HCT116 (cell line): ENCODE data around the gene IRGQ. TPM values are rescaled to one million over a fixed set of nuclear protein-coding genes. Genes with fewer than 3 reads are reported as not detected.

ENCODE experiments used
- ATAC-seq: fragments of 200-7000 bp; cut with Tn5 transposase; 2 replicates; pipeline ENCODE4 v1.9.1; 2020; ENCODE audit warnings: mild to moderate bottlenecking, moderate library complexity
- BruUV-seq: library from RNA; stranded (reverse); fragments of 400-500 nt; replicated peaks from 2 replicates; lab custom pipeline; 2021; lab: Mats Ljungman, UMichigan
- CTCF ChIA-PET: fragments of 300-600 bp; sonication (Branson Sonifier 250); formaldehyde crosslinking; loops from one replicate; lab custom pipeline; 2021; ENCODE audit warnings: antibody characterized with exemption; lab: Charles Lee
- POLR2A ChIA-PET: fragments of 300-600, 350-600 bp; sonication (Branson Sonifier 250); formaldehyde crosslinking; loops from one replicate; lab custom pipeline; 2021; ENCODE audit warnings: antibody characterized with exemption; lab: Charles Lee
- RAD21 ChIA-PET, 2 experiments: fragments of 300-600 bp; sonication (Branson Sonifier 250); formaldehyde crosslinking; loops; one replicate each; lab custom pipeline; 2023; ENCODE audit warnings: low total read pairs in 2 of 2; ENCODE audit not compliant: uncharacterized antibody in 2 of 2, unreplicated experiment in 2 of 2, low non-redundant PET in 1 of 2; lab: Charles Lee
- DNase-seq: peaks from one replicate; pipeline ENCODE4 v3.0.0-alpha.2; 2010; ENCODE audit warnings: low read depth, low spot score
- H2AFZ ChIP-seq: fragments of 200-600 bp; shearing (Covaris generic), sonication (generic); 2 replicates; pipeline ENCODE4 v1.6.1; 2017; ENCODE audit warnings: low read depth, mixed run types, mixed read lengths, antibody characterized with exemption, low read length; ENCODE audit not compliant: poor library complexity, severe bottlenecking
- H3K27ac ChIP-seq: 2 replicates; pipeline ENCODE4 v1.5.1; 2012; ENCODE audit warnings: low read depth, low read length
- H3K27me3 ChIP-seq: fragments of 200-600 bp; sonication (generic); 2 replicates; pipeline ENCODE4 v1.6.1; 2016; ENCODE audit warnings: mixed run types, low read length, mixed read lengths; ENCODE audit not compliant: insufficient read depth
- H3K36me3 ChIP-seq, 2 experiments: fragments of 200-500 bp in 1 of 2; fragments of 200-600 bp in 1 of 2; sonication (Bioruptor generic) in 1 of 2; sonication (generic) in 1 of 2; 2 replicates each; pipeline versions ENCODE4 v1.5.1 to v1.6.1; 2014 to 2016; ENCODE audit warnings: low read length in 2 of 2, inconsistent platforms in 1 of 2, mixed read lengths in 1 of 2, mixed run types in 1 of 2; ENCODE audit not compliant: insufficient read depth in 2 of 2, control insufficient read depth in 1 of 2
- H3K4me1 ChIP-seq, 2 experiments: fragments of 200-600 bp in 1 of 2; sonication (generic) in 1 of 2; 2 replicates each; pipeline versions ENCODE4 v1.5.1 to v1.6.1; 2012 to 2017; ENCODE audit warnings: low read length in 2 of 2, inconsistent platforms in 1 of 2, mild to moderate bottlenecking in 1 of 2, mixed read lengths in 1 of 2, mixed run types in 1 of 2, moderate library complexity in 1 of 2; ENCODE audit not compliant: insufficient read depth in 2 of 2, control insufficient read depth in 1 of 2
- H3K4me2 ChIP-seq: fragments of 200-600 bp; sonication (generic); 2 replicates; pipeline ENCODE4 v1.6.1; 2017; ENCODE audit warnings: mixed run types, low read length, mixed read lengths
- H3K4me3 ChIP-seq, 2 experiments: fragments of 200-600 bp in 1 of 2; sonication (generic) in 1 of 2; replicated peaks in 1 of 2; 2 replicates each; pipeline ENCODE4 v1.5.1; 2011 to 2016; ENCODE audit warnings: low read length in 2 of 2, control low read depth in 1 of 2, low read depth in 1 of 2, mild to moderate bottlenecking in 1 of 2, mixed read lengths in 1 of 2, mixed run types in 1 of 2
- H3K79me2 ChIP-seq: fragments of 200-600 bp; sonication (generic); 2 replicates; pipeline ENCODE4 v1.6.1; 2017; ENCODE audit warnings: mild to moderate bottlenecking, mixed run types, low read length, moderate library complexity, mixed read lengths; ENCODE audit not compliant: insufficient read depth
- H3K9ac ChIP-seq: fragments of 200-600 bp; sonication (generic); 2 replicates; pipeline ENCODE4 v1.6.1; 2016; ENCODE audit warnings: low read length, mixed read lengths
- H3K9me2 ChIP-seq: fragments of 200-600 bp; sonication (generic), shearing (Covaris generic); 2 replicates; pipeline ENCODE4 v1.6.1; 2017; ENCODE audit warnings: mixed run types, mild to moderate bottlenecking, moderate library complexity; ENCODE audit not compliant: insufficient read depth
- H3K9me3 ChIP-seq, 2 experiments: fragments of 200-500 bp in 1 of 2; fragments of 200-600 bp in 1 of 2; sonication (Bioruptor generic) in 1 of 2; sonication (generic) in 1 of 2; 2 replicates each; pipeline ENCODE4 v1.6.1; 2014 to 2017; ENCODE audit warnings: low read length in 2 of 2, mixed read lengths in 2 of 2, inconsistent platforms in 1 of 2, low read depth in 1 of 2, mild to moderate bottlenecking in 1 of 2, mixed run types in 1 of 2, moderate library complexity in 1 of 2; ENCODE audit not compliant: control insufficient read depth in 1 of 2, insufficient read depth in 1 of 2
- H4K20me1 ChIP-seq: fragments of 200-600 bp; sonication (generic), shearing (Covaris generic); 2 replicates; pipeline ENCODE4 v1.6.1; 2017; ENCODE audit warnings: mixed run types, mild to moderate bottlenecking, moderate library complexity; ENCODE audit not compliant: insufficient read depth
- CEBPB ChIP-seq: IDR thresholded peaks from 2 replicates; pipeline ENCODE4 v1.6.1; 2012; ENCODE audit warnings: low read depth
- ELF1 ChIP-seq: IDR thresholded peaks from 2 replicates; pipeline ENCODE4 v1.6.1; 2012; ENCODE audit warnings: low read depth, borderline replicate concordance
- EZH2 ChIP-seq: fragments of 200-600 bp; sonication (generic); IDR thresholded peaks from 2 replicates; pipeline ENCODE4 v1.6.1; 2017; ENCODE audit warnings: antibody characterized with exemption, mixed run types
- FOSL1 ChIP-seq: IDR thresholded peaks from 2 replicates; pipeline ENCODE4 v1.6.1; 2012; ENCODE audit warnings: low read depth
- POLR2AphosphoS5 ChIP-seq: IDR thresholded peaks from 2 replicates; pipeline ENCODE4 v1.6.1; 2011; ENCODE audit warnings: mild to moderate bottlenecking, low read depth, low read length, moderate library complexity
- RAD21 ChIP-seq: IDR thresholded peaks from 2 replicates; pipeline ENCODE4 v1.6.1; 2012; ENCODE audit warnings: low read depth, mild to moderate bottlenecking
- SRF ChIP-seq: IDR thresholded peaks from 2 replicates; pipeline ENCODE4 v1.6.1; 2012; ENCODE audit warnings: low read depth
- TCF7L2 ChIP-seq: IDR thresholded peaks from 2 replicates; pipeline ENCODE4 v1.7.0; 2011; ENCODE audit warnings: borderline replicate concordance, inconsistent platforms; ENCODE audit not compliant: insufficient read depth, insufficient read length; ENCODE audit errors: extremely low read depth
- YY1 ChIP-seq: IDR thresholded peaks from 2 replicates; pipeline ENCODE4 v1.6.1; 2011; ENCODE audit warnings: low read length, low read depth, moderate library complexity, mild to moderate bottlenecking; ENCODE audit not compliant: insufficient replicate concordance; ENCODE audit errors: extremely low read depth
- ZBTB33 ChIP-seq: IDR thresholded peaks from 2 replicates; pipeline ENCODE4 v1.6.1; 2011; ENCODE audit warnings: mild to moderate bottlenecking, low read length, moderate library complexity; ENCODE audit not compliant: insufficient replicate concordance; ENCODE audit errors: extremely low read depth
- ZNF274 ChIP-seq: fragments of 200-500 bp; sonication (Bioruptor generic); IDR thresholded peaks from 2 replicates; pipeline ENCODE4 v1.6.1; 2014; ENCODE audit warnings: mild to moderate bottlenecking, low read depth, low read length, inconsistent platforms
- intact Hi-C: fragments of 100-400 bp; cut with micrococcal nuclease; formaldehyde crosslinking; loops from 2 replicates; pipeline ENCODE4 v1.10.0; 2022
- total RNA-seq: library from RNA; stranded (reverse); gene quantifications from one replicate; pipeline ENCODE4 v1.2.1, GENCODE V29; 2021; ENCODE audit not compliant: unreplicated experiment
- TF ChIP-seq, protein P1 (sequence below): IDR thresholded peaks from 2 replicates; pipeline ENCODE4 v1.6.1; 2012

IRGQ gene
- total RNA-seq, 1 experiment from 2014 or later = 14.6 TPM

DNA sequence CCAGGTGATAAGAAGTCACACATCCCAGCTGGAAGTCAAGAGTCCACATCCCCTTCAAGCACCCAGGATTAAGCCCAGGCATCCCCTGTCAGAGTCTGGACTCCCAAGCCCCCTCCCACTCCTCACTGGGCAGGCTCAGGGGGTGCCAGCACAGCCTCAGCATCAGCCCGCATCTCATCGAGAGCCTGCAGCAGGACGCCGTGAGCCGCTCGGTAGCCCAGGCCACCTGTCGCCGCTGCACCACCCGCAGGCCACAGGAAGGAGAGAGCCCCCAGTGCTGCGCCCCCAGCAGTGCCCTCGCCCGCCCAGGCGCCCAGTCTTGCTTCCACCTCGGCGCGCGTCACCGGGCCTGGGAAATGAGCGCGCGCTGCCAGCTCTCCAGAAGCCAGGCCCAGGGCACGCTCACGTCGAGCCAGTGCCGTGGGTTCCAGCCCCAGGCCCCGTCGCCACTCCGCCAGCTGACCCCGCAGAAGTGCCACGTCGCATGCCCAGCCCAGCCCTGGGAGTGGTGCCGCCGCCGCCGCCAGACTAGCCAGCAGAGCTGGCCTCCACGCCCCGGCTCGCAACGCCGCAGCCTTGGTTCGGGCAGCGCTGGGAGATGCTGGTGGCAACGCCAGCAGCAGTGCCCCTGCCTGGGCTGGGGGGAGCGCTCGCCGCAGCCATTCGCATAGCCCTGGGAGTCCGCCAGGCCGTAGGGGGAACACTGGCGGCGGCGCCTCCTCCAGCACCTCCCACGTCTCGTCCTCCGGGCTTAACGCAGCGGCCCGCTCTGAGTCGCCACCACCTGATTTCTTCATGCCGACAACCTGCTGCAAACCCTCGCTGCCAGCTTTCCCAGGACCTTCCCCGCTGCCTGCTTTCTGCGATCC, 3.8 kb downstream of the IRGQ start:
- no peak for TF ChIP-seq EZH2
- TF ChIP-seq ZNF274 = no peak
- TF ChIP-seq FOSL1 = no peak
- TF ChIP-seq TCF7L2 = no peak
- TF ChIP-seq ZBTB33 = no peak
- no peak for TF ChIP-seq YY1
- TF ChIP-seq CEBPB = no peak
- no peak for TF ChIP-seq POLR2AphosphoS5
- TF ChIP-seq, protein P1, sequence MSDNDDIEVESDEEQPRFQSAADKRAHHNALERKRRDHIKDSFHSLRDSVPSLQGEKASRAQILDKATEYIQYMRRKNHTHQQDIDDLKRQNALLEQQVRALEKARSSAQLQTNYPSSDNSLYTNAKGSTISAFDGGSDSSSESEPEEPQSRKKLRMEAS = no peak
- TF ChIP-seq RAD21 = no peak
- TF ChIP-seq SRF = no peak
- no peak for TF ChIP-seq ELF1
- Histone ChIP-seq H3K4me1 (peaks cover 0 to 16% of the 10 kb centered on the region in 2 experiments; a peak in 3 of 4 replicates), H2AFZ (no peak overlapping the region), H3K27me3 (no peaks in the 10 kb centered on the region), H3K27ac (no peak overlapping the region), H3K4me2 (no peak overlapping the region), H3K4me3 (no peak overlapping the region), H3K9me2 (no peaks in the 10 kb centered on the region), H3K36me3 (peaks cover 8 to 9% of the 10 kb centered on the region in 2 experiments; a peak in 3 of 4 replicates), H3K9ac (no peak overlapping the region), H4K20me1 (no peaks in the 10 kb centered on the region), H3K79me2 (peaks cover 30% of the 10 kb centered on the region), H3K9me3 (no peaks in the 10 kb centered on the region)
- intact Hi-C loops = loop anchor here (5.0 kb wide), 1 partner anchor 160 kb away; no protein-coding TSS in a partner anchor
- ChIA-PET CTCF (no interaction called here), POLR2A (no interaction called here), RAD21 (interaction anchor here in 1 of 2 experiments (0.5 kb wide), 1 partner anchor 55 kb away, joined by 3 read pairs; no protein-coding TSS in a partner anchor)
- DNase-seq (no peak), ATAC-seq (no peak)
- no TSS peak for BruUV-seq
